HepG2 (cell line): ENCODE results near the gene CXCL17. TPM values are rescaled to one million over a fixed set of nuclear protein-coding genes. Genes with fewer than 3 reads are reported as not detected.

Experiments used
- ARNTL ChIP-seq: sonication (generic); formaldehyde crosslinking; IDR thresholded peaks from 2 replicates; pipeline ENCODE4 v1.4.0; 2020; ENCODE audit warnings: mild to moderate bottlenecking, missing genetic modification reagents
- CBX5 ChIP-seq: sonication (generic); formaldehyde crosslinking; IDR thresholded peaks from 2 replicates; pipeline ENCODE4 v1.4.0; 2020; ENCODE audit warnings: missing genetic modification reagents, borderline replicate concordance
- EZH2 ChIP-seq: conservative IDR thresholded peaks from 2 replicates; pipeline ENCODE4 v1.6.1; 2012; ENCODE audit warnings: mild to moderate bottlenecking, low read depth, low read length, moderate library complexity
- FOXK2 ChIP-seq: fragments of 450-650 bp; IDR thresholded peaks from 2 replicates; pipeline ENCODE4 v1.6.1; 2016
- HMG20B ChIP-seq: conservative IDR thresholded peaks from 2 replicates; pipeline ENCODE4 v1.6.1; 2016; ENCODE audit warnings: missing genetic modification reagents, missing compliant biosample characterization
- KDM2A ChIP-seq: sonication (generic); formaldehyde crosslinking; IDR thresholded peaks from 2 replicates; pipeline ENCODE4 v1.4.0; 2020; ENCODE audit warnings: low read depth, missing genetic modification reagents, borderline replicate concordance
- KLF6 ChIP-seq: IDR thresholded peaks from 2 replicates; pipeline ENCODE4 v1.8.0; 2016; ENCODE audit warnings: missing biosample characterization, missing genetic modification reagents
- KLF9 ChIP-seq: IDR thresholded peaks from 2 replicates; pipeline ENCODE4 v1.6.1; 2016; ENCODE audit warnings: low read depth
- MAX ChIP-seq: IDR thresholded peaks from 2 replicates; pipeline ENCODE4 v1.6.1; 2012; ENCODE audit warnings: inconsistent platforms
- NKX3-1 ChIP-seq: sonication (generic); formaldehyde crosslinking; IDR thresholded peaks from 2 replicates; pipeline ENCODE4 v1.5.0; 2020; ENCODE audit warnings: missing genetic modification reagents
- PRPF4 ChIP-seq: fragments of 200-400 bp; formaldehyde crosslinking; IDR thresholded peaks from 2 replicates; pipeline ENCODE4 v1.6.1; 2016; ENCODE audit warnings: low read length, low read depth; ENCODE audit not compliant: poor library complexity, severe bottlenecking
- RBAK ChIP-seq: sonication (generic); formaldehyde crosslinking; IDR thresholded peaks from 2 replicates; pipeline ENCODE4 v1.5.1; 2020; ENCODE audit warnings: mild to moderate bottlenecking, missing genetic modification reagents
- YY1 ChIP-seq: IDR thresholded peaks from 2 replicates; pipeline ENCODE4 v1.6.1; 2011; ENCODE audit warnings: low read length, low read depth, moderate library complexity, mild to moderate bottlenecking; ENCODE audit not compliant: insufficient read depth, insufficient replicate concordance
- ZNF142 ChIP-seq: sonication (generic); formaldehyde crosslinking; IDR thresholded peaks from 2 replicates; pipeline ENCODE4 v1.4.0; 2020; ENCODE audit warnings: missing genetic modification reagents
- ZNF350 ChIP-seq: sonication (generic); formaldehyde crosslinking; IDR thresholded peaks from 2 replicates; pipeline ENCODE4 v1.4.0; 2020; ENCODE audit warnings: mild to moderate bottlenecking, low read depth, missing genetic modification reagents, borderline replicate concordance
- ZNF687 ChIP-seq: sonication (generic); formaldehyde crosslinking; IDR thresholded peaks from 2 replicates; pipeline ENCODE4 v1.5.1; 2020; ENCODE audit warnings: mild to moderate bottlenecking, missing genetic modification reagents, moderate library complexity
- polyA plus RNA-seq, 8 experiments: library from polyadenylated mRNA; depleted of rRNA in 3 of 8; stranded (reverse) in 7 of 8; unstranded in 1 of 8; fragments of >200 nt; fragmentation: Illumina TruSeq in 4 of 8; extraction: Trizol in 4 of 8; gene quantifications; 2 replicates each; pipeline versions ENCODE4 v1.2.1 to v1.2.3, GENCODE V29; 2011 to 2016; ENCODE audit warnings: low read depth in 4 of 8, missing spikeins in 1 of 8, mixed read lengths in 1 of 8; ENCODE audit not compliant: insufficient read depth in 1 of 8
- total RNA-seq, 5 experiments: library from RNA; depleted of rRNA; stranded (reverse); fragments of >200 nt; fragmentation: Illumina TruSeq; extraction: Trizol; gene quantifications; 2 replicates each; pipeline ENCODE4 v1.2.3, GENCODE V29; 2016; ENCODE audit warnings: low read depth in 1 of 5
- TF ChIP-seq, protein P1 (sequence below): sonication (generic); formaldehyde crosslinking; IDR thresholded peaks from 2 replicates; pipeline ENCODE4 v1.5.0; 2020; ENCODE audit warnings: mild to moderate bottlenecking, missing genetic modification reagents

The CXCL17 gene
- total and polyA plus RNA-seq, 2 of the 13 experiments (the other 11 are each of a cell fraction or from before 2014, with no cell fraction given) = 0.12 TPM; not detected in 1

DNA sequence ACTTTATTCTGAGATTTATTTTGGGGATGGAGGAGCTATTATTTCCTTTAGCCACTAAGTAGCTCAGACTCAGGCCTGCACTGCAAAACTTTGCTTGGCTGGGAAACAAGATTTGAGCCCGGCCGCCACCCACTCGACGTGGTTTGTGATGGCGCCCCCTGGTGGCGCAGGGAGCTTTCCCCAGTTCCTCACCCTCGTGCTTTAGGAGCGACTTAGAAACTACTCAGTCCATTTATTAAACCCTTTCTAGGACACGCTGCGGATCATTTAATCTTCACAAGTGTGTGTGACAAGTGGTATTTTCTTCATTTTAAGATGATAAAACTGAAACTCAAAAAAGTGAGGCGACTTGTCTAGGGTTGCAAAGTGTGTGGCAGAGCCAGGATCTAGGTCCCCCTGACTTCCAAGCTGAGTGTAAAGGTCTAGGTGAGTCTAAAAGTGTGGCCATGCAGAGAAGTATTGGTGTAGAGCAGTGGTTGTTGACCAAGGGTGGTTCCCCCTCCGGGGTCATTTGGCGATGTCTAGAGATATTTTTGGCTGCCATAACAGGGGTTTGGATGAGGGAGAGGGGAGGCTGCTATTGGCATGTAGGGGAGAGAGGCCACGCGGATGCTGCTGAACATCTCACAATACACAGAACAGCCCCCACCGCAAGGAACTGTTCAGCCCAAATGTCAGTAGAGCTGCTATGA, 2.2 kb downstream of the CXCL17 start (continued):
- TF ChIP-seq ZNF142 (CRISPR knock-in tag) = 0 out of 2 replicates have a peak, but pooled peaks have one; percentile 53
- no peak for TF ChIP-seq FOXK2
- 0 out of 2 replicates have a peak, but pooled peaks have one; percentile 22 for TF ChIP-seq KLF6 (CRISPR knock-in tag)
- TF ChIP-seq MAX = peak; percentile 15; the same call in 1 of the 2 replicates
- TF ChIP-seq YY1 = peak; percentile 22
- TF ChIP-seq NKX3-1 (CRISPR knock-in tag) = no peak
- no peak for TF ChIP-seq PRPF4
- TF ChIP-seq, protein P1, sequence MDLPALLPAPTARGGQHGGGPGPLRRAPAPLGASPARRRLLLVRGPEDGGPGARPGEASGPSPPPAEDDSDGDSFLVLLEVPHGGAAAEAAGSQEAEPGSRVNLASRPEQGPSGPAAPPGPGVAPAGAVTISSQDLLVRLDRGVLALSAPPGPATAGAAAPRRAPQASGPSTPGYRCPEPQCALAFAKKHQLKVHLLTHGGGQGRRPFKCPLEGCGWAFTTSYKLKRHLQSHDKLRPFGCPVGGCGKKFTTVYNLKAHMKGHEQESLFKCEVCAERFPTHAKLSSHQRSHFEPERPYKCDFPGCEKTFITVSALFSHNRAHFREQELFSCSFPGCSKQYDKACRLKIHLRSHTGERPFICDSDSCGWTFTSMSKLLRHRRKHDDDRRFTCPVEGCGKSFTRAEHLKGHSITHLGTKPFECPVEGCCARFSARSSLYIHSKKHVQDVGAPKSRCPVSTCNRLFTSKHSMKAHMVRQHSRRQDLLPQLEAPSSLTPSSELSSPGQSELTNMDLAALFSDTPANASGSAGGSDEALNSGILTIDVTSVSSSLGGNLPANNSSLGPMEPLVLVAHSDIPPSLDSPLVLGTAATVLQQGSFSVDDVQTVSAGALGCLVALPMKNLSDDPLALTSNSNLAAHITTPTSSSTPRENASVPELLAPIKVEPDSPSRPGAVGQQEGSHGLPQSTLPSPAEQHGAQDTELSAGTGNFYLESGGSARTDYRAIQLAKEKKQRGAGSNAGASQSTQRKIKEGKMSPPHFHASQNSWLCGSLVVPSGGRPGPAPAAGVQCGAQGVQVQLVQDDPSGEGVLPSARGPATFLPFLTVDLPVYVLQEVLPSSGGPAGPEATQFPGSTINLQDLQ = no peak
- TF ChIP-seq EZH2 = no peak
- peak; percentile 53 for TF ChIP-seq ZNF687 (CRISPR knock-in tag)
- TF ChIP-seq HMG20B (CRISPR knock-in tag) = no peak
- TF ChIP-seq CBX5 = peak; percentile 45; the same call in 1 of the 2 replicates
- TF ChIP-seq ZNF350 = 0 out of 2 replicates have a peak, but pooled peaks have one; percentile 34
- no peak for TF ChIP-seq ARNTL (CRISPR knock-in tag)
- no peak for TF ChIP-seq KLF9 (CRISPR knock-in tag)
- TF ChIP-seq KDM2A = peak; percentile 62; the same call in 1 of the 2 replicates
- no peak for TF ChIP-seq RBAK
